PFSK-1 (cell line): ENCODE measurements around the gene SLC6A9.

ENCODE experiments used
- FOXP2 ChIP-seq: optimal IDR thresholded peaks from 2 replicates; pipeline ENCODE3; 2011; ENCODE audit warnings: borderline replicate concordance, control low read depth, inconsistent platforms; ENCODE audit not compliant: insufficient read depth; ENCODE audit errors: extremely low read length, extremely low read depth
- POLR2AphosphoS5 ChIP-seq: IDR thresholded peaks from 2 replicates; pipeline ENCODE4 v1.6.1; 2012; ENCODE audit warnings: low read depth, mild to moderate bottlenecking, control low read depth, low read length, moderate library complexity
- REST ChIP-seq, 2 experiments: IDR thresholded peaks; 2 replicates each; pipeline versions ENCODE4 v1.6.1 to v1.8.0; 2011 to 2012; ENCODE audit warnings: low read depth in 2 of 2, low read length in 2 of 2, control low read depth in 1 of 2, inconsistent platforms in 1 of 2, mild to moderate bottlenecking in 1 of 2, moderate library complexity in 1 of 2; ENCODE audit not compliant: insufficient read depth in 1 of 2
- SIN3A ChIP-seq: IDR thresholded peaks from 2 replicates; pipeline ENCODE4 v1.6.1; 2012; ENCODE audit warnings: mild to moderate bottlenecking, low read length, moderate library complexity, borderline replicate concordance; ENCODE audit not compliant: insufficient read depth
- TAF1 ChIP-seq: IDR thresholded peaks from 2 replicates; pipeline ENCODE4 v1.6.1; 2012; ENCODE audit warnings: low read length, control low read depth, borderline replicate concordance; ENCODE audit not compliant: insufficient read depth

SLC6A9 gene

GRCh38 chr1:44037154-44037553 is 5.9 kb upstream of the SLC6A9 start:
- no peak for TF ChIP-seq TAF1
- TF ChIP-seq REST (IDR thresholded peaks at IDR 0.05; ENCODE audit: insufficient read depth in 1 of 2, low read depth in 2 of 2, low read length in 2 of 2) = no peak
- TF ChIP-seq POLR2AphosphoS5 = no peak
- no peak for TF ChIP-seq FOXP2
- TF ChIP-seq SIN3A = no peak

DNA sequence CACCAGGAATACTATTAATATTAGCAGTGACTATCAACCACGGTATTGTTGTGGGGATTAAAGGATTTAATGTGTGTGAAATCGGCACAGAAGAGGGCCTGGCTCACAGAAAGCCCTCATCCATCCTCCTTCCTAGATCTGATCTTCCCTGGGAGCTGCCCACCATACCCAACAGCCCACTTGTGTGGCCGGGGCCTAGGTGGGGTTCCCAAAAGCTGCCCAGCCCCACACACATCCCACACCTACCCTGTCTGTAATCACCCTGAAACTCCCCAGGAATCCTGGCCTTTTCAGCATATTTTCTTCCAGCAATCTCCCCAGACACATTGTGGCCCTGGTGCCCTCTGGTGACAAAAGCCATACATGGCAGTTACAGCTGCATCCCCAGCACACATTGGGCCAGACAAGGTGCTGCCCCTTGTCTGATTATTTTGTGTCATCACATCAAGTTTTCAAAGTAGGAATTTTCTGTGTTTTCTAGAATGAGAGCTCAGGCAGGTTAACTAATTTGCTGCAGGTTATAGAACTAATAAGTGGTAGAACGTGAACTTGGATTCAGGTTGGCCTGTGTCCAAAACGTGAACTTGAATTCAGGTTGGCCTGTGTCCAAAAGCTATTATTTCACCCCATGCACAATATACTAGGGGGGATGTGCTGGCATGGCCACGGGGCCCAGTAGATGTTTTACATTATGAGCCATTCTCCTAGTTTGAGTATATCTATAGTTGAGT is 5.3 kb upstream of the SLC6A9 start:
- no peak for TF ChIP-seq SIN3A
- TF ChIP-seq POLR2AphosphoS5 = no peak

- TF ChIP-seq TAF1 = no peak
- TF ChIP-seq POLR2AphosphoS5 = no peak
- no peak for TF ChIP-seq SIN3A
Observed at GRCh38 chr1:44035726-44036408, 4.6 kb upstream of the SLC6A9 start.

DNA sequence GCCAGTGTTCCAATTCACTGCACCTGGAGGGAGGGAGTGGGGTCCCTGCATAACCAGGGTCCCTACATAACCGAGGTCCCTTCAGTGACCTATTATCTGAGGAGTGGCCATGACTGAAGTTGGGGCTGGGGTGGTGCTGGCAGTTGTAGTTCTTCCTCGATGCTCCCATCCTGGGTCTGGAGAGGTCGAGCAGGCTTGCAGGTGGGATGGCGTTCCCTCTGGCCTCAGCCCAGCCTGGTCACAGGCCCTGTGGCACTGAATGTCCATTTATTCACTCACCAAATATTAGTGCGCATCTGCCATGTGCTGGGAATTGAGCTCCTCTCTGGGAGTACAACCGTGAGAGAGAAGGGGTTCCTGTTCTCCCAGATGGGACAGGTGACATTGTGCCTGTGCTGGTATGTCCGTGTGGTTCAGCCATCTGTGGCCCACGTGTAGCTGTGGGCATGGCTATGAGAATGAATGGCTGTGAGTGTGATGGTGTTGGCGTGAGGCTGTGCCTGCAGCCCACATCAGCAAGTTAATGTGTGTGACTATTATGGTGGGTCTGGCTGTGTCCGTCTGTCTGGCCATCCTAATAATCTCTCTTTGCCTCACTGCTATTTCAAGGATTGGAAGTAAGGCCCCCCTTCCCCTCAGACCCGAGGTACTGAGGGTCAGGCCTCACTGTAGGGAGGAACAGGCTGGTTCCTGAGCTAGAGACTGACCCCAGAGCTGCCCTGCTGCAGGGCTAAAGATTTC is 3.9 kb upstream of the SLC6A9 start:
- TF ChIP-seq POLR2AphosphoS5 (no peak), FOXP2 (no peak), SIN3A (no peak)

DNA sequence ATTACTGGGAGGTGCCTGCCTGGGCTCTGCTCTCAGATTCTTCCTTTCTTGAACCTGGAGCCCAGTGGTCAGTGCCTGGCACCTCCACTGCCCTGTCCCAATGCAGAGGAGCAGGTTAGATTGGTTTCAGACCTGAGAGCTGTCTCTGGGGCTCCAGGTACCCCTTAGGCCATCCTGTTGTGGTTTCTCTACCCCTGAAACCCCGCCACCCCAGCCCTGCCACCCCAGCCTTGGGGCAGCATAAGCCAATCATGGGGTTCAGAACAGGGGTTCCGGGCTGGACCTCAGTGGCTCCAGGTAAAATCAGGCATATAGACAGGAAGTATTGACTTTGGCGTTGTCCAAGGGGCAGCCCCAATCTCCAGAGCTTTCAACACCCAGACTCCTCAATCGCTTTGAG is 3.2 kb upstream of the SLC6A9 start:
- TF ChIP-seq REST (IDR thresholded peaks at IDR 0.05; ENCODE audit: insufficient read depth in 1 of 2, low read depth in 2 of 2, low read length in 2 of 2) (no peak), TAF1 (no peak), SIN3A (no peak), FOXP2 (no peak), POLR2AphosphoS5 (no peak)

DNA sequence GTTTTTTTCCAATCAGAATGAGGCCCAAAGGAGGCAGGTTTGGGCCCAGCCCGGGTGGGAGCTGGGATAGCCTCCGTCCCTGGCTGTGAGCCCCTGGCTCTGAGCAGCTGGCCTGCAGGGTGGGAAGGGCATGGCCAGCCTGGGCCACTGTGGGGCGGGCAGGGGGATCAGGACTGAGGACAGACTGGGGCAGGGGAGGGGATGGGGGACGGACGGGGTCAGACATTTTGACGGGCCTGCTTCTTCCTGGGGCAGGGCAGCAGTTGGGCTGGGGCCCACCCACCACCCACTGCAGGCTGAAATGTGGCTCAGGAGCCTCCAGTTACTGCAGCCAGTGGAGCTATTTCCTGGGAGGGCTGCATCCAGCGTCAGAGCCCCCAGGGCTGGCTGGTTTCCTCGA is 2.5 kb upstream of the SLC6A9 start:
- TF ChIP-seq TAF1 (no peak), SIN3A (no peak)

DNA sequence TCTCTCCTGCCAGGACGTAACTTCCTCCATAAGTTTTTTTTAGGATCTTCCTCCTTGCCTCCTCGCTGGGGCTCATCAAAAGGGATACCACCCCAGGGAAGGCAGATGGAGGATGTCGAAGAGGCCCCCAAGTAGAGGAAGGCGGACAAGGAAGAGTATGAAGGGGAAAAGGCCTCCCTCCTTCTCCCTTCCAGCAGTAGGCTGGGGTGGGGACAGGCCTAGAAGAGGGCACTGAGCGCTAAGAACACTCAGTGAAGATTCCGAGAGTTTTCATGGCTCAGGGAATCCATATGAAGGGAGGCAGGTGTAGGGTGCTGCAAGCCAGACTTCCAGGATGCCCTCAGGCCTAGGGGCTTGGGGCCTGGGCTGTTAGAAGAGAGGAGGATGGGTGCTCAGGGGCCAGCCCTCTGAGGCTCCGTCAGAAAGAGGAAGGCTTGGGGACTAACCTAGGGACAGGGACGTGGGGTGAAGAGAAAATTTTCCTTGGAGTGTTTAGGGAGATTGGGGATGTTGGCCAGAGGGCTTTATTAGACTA is 1.8 kb upstream of the SLC6A9 start:
- TF ChIP-seq TAF1 (no peak), REST (IDR thresholded peaks at IDR 0.05; ENCODE audit: insufficient read depth in 1 of 2, low read depth in 2 of 2, low read length in 2 of 2) (no peak), FOXP2 (no peak), SIN3A (no peak), POLR2AphosphoS5 (no peak)
